ENCODE measurements around the gene TAF1D. TPM values are rescaled to one million over a fixed set of nuclear protein-coding genes. Genes with fewer than 3 reads are reported as not detected.

TAF1D gene
- 85.8 and 86.5 TPM in 2 replicates for total RNA-seq

DNA sequence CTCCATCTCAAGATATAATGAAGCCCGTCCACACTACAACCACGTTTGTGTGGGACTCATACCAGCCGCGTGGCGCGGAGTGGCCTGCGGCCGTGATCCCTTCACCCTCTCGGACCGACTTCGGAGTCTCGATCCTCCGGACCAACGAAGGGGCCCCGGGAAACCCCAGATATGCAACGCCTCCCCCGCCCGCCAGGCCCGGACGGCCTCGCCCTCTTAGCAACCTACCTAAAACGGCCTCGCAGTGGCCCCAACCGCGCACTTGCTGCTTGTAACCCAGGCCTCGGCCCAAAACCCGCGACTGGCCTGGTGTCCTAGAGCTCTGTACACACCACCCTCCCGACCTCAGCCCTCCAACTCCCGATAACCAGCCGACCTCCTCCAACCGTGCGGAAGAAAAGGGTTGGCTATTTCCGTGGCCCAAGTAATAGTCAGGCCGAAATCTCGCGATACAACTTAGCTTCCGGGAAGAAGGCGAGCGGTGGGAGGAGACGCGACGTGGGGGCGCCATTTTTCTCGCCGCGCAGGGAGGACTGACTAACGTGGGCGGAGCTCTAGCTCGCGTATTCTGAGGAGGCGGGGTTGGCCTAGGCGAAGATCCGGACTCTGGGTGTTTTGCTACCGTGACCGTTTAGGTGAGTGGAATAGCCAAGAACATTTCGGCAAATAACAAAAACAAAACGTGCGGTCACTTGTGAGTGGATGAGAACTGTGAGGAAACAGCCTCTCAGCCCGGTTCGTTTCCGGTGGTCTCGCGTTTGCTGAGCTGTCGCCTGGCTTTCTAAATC is at the start of gene TAF1D, which contains the start of gene C11orf54:
TAF1D (minus strand) TSS at position 402 of the 788 bp plus-strand sequence. CDS start 2,191 bp downstream, outside the sequence.
C11orf54 (plus strand) TSS at position 579 of the 788 bp plus-strand sequence. CDS start 5,722 bp downstream, outside the sequence.

DNA sequence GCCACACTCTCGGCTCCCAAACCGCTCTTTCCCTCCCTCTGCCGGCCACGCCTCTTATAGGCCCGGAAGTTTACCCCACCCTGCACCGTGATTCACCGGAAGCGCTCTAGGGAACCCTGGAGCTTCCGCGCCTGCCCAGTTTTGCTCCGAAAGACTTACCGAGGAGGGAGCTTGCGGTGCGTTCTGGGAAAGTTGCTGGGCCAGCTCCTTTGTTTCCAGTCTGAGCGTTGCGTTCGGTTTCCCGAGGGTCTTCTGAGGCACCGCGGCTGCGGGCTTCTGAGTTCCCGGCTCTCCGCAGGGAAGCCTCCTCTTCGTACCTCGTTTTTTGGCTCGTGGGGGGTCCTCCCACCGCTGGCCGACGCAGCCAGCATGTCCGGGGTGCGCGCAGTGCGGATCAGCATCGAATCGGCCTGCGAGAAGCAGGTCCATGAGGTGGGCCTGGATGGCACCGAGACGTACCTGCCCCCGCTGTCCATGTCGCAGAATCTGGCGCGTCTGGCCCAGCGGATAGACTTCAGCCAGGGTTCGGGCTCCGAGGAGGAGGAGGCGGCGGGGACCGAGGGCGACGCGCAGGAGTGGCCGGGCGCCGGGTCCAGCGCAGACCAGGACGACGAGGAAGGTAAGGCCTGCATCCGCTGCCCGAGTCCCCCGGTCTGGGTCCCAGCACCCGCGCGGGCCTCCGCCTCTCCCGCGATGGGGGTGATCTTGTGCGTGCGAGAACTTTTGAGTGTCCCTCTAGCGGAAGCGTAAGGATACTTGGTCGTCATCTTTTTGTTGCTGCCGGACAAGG is 43.0 kb upstream of the TAF1D start, which contains the start of gene MED17:
MED17 (plus strand) TSS at position 138 of the 790 bp plus-strand sequence; CDS start at position 370, 232 bp downstream.

Other genes starting within 250 kb of the TAF1D start
- gene SMCO4, start 198.1 kb downstream of the TAF1D start, total RNA-seq: 4.4 and 9.1 TPM in 2 replicates
- 15.0 and 15.7 TPM in 2 replicates for gene CEP295, start 79.8 kb downstream of the TAF1D start, total RNA-seq
- gene C11orf54, start 177 bp upstream of the TAF1D start, total RNA-seq: 16.9 and 21.0 TPM in 2 replicates
- gene MED17, start 42.8 kb upstream of the TAF1D start, total RNA-seq: 19.7 and 23.1 TPM in 2 replicates
- 0.03 and 0.20 TPM in 2 replicates for gene VSTM5, start 109.1 kb upstream of the TAF1D start, total RNA-seq